GM18861 (cell line): ENCODE results near the gene SLC12A8.
"Not testable (repeated sequence)": the region's sequence is repeated elsewhere in the genome, so short reads cannot be mapped to it uniquely, and the experiment has no call there.

Experiments used
- ATAC-seq: cut with Tn5 transposase; IDR thresholded peaks from one replicate; pipeline ENCODE4 v1.9.1; 2021; ENCODE audit not compliant: unreplicated experiment

SLC12A8 gene

GRCh38 chr3:125116311-125117080, 96.1 kb downstream of the SLC12A8 start:
- no peak for ATAC-seq

DNA sequence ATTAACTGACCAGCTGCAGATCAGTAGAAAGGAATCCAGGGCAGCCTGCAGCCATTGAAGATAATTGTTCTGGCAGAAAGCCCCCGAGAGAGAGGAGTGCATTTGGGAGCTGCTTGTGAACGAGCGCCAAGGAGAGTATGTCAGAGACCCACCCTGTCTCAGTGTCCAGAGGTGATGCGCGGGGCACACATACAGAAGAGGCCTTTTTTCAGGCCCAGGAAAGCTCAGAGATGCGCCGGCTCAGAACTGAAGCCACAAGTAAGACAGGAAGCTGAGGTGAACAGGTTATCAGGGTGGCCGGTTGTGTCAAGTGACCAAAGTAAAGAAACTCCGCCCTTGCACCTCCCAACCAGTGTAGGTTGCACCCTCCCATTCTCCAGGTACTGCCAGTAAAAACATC, 96.9 kb downstream of the SLC12A8 start:
- ATAC-seq, result no peak

GRCh38 chr3:125112981-125113380, 99.6 kb downstream of the SLC12A8 start:
- ATAC-seq, result no peak

DNA sequence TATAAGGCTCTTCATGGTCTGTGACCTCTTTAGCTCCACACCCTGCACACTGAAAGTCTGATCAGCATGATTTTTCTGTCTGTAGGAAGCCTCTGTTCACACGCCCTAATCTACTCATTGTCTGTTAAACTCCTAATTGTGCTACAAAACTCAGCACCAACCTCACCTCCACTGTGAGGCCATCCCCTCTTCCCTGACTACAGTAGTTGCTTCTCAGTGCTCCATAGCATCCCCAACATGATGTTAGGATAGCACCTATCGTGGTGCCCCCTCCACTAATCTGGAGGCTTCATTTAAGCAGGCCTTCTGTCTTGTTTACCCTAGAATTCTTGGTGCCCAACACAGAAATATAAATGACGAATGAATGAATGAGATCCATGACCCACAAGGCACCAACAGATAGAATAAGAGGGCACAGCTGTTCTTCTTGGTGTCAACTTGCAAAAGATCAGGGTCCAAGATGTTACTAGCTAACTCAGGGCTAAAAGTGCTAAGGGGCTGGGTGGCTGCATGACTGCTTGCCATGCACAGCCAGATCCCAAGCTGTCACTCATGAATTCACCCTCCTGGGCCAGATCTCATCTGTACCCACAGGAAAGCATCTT, 101.6 kb downstream of the SLC12A8 start:
- ATAC-seq, result no peak

- ATAC-seq, result no peak
Observed at GRCh38 chr3:125110016-125110875, 102.3 kb downstream of the SLC12A8 start.

- no peak for ATAC-seq
Observed at GRCh38 chr3:125109536-125109925, 103.0 kb downstream of the SLC12A8 start.

DNA sequence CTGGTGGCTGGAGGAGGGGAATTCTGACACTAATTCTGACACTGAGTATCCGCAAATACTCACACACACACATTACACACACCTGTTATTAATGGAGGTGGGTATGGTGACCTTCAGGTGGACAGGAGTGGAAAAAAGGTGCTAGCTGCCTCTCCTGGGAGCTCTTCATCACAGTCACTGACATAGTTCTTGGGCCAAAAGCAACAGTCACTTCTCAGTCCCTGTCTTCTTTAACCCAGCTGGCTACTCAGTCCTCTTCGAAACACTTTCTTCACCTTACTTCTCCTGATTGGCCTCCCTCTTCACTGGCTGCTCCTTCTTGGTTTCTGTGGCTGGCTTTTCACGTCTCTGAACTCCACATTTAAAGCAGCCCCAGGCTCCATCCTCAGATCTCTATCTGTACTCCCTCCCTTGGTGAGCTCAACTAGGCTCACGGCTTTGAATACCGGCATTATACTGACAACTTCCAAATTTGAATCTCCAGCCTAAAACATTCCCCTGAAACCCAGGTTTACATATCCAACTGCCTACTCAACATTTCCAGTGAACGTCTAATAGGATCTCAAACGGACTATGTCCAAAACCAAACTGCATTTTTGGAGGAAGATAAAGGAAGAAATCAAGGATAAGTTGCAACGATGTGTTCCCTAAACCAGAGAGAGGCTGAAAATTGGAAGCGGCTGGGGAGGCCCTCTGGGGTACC, 103.6 kb downstream of the SLC12A8 start:
- no peak for ATAC-seq

- ATAC-seq, result peak; percentile 43
Observed at GRCh38 chr3:125107861-125108567, 104.5 kb downstream of the SLC12A8 start.

GRCh38 chr3:125107363-125107762, 105.2 kb downstream of the SLC12A8 start:
- ATAC-seq, result no peak

GRCh38 chr3:125105116-125105515, 107.4 kb downstream of the SLC12A8 start:
- ATAC-seq, result no peak

GRCh38 chr3:125104639-125105038, 107.9 kb downstream of the SLC12A8 start:
- ATAC-seq, result no peak

DNA sequence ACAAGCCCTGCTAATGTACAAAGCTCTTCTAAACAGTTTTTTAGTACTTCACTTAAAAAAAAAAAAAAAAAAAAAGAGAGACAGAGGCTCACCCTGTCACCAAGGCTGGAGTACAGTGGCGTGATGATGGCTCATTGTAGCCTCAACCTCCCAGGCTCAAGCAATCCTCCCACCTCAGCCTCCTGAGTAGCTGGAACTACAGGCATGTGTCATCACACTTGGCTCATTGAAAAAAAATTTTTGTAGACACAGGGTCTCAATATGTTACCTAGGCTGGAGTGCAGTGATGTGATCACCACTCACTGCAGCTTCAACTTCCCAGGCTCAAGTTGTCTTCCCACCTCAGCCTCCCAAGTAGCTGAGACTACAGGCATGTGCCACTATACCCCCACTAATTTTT, 109.1 kb downstream of the SLC12A8 start:
- no peak for ATAC-seq

DNA sequence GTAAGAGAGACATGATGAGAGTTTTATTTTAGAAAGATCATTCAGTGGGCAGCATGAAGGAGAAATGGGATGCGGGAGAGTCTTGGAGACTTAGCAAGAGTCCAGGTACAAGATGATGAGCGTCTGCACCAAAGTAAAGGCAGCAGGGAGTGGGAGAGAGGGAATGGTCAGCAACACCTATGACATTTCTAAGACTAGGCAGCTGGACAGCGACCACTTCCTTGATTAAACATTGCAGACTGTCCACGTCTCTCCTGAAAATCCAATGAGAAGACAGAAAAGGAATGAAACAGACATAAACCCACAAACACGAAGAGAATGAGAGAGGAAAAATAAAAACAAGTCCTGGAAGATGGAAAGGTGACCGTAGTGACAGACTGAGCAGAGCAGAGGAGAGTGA, 110.1 kb downstream of the SLC12A8 start:
- no peak for ATAC-seq

GRCh38 chr3:125098611-125099291, 113.8 kb downstream of the SLC12A8 start:
- ATAC-seq, result no peak

GRCh38 chr3:125090649-125091048, 121.9 kb downstream of the SLC12A8 start:
- no peak for ATAC-seq

- no peak for ATAC-seq
Observed at GRCh38 chr3:125087768-125088391, 124.7 kb downstream of the SLC12A8 start.

DNA sequence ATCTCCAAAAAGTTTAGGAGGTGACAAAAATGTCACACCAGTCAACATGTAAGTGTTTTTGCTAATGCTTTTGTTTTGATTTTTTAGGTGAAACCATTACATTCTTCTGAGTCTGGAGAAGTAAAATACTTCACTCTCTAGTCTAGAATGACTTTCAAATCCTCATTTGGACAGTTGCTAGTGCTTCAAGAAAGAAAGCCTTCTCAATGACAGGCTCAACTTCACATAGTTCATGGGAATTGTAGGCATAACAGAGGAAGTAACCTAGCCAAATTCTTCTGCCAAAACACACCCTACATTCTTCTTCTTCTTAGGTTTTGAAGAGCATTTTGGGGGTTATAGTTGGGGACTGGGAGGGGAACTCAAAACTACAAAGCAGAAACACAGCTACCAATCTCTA, 127.4 kb downstream of the SLC12A8 start:
- ATAC-seq, result no peak

DNA sequence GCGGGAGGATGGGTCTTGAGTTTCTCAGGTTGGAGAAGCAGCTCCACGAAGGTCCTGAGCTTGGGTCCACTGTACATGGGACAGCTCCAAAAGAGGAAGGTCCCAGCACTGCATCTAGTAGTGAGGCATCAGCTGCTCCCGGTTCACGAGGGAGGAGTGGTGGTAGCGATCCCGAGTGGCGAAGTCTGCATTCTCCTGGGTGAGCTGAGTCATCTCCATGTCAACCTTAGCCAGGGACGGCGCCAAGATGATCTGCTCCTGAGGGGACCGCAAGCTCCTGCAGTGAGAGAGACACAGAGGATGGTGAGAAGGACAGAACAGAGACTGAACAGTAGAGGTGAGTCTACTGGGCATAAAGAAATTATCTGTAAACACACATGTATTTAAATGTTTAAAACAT, 128.8 kb downstream of the SLC12A8 start:
- ATAC-seq, result no peak

GRCh38 chr3:125082339-125082738, 130.2 kb downstream of the SLC12A8 start:
- not testable (repeated sequence) for ATAC-seq

DNA sequence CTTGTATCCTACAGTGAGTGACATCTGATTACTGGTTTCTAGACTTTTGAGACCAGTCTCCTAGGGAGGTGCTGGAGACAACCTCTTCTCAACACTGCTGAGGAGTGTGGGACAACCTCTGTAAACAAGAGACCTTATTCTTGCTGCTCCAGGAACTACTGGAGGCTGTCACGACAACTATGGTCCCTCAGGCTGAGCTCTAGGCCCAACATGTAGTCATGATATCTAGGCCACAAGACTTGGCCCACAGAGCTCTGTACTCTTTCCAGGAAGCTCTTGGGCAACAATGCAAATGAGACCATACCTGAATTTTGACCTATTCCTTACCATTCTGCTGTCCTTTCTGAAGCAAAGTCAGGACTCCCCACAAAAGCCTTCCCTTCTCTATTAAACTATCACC, 132.5 kb downstream of the SLC12A8 start:
- no peak for ATAC-seq
